Measurements from ENCODE around the gene ZG16B.

ZG16B gene

DNA sequence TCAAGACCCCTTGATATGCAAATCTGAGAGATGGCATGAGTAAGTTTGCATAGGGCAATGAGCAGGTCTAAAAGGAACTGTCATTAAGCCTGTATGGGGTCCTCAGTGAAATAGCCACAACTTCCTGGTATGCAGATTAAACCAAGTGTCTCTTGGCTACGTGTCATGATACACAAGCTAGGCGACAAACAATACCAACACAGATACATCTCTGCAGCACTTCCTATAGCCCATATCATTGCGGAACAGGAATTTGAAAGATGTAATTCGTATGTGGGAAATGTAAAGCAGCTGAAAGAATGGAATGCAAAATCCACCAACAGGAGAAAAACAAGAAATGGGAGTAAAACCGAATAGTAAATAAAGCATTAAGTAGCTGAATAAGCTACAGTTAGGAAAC is 15.0 kb downstream of the ZG16B start:
- DNase-seq (ENCODE audit: low read depth) = no peak

- DNase-seq (ENCODE audit: low read depth) = no peak
Measured at GRCh38 chr16:2846511-2847310, 16.6 kb downstream of the ZG16B start.

DNA sequence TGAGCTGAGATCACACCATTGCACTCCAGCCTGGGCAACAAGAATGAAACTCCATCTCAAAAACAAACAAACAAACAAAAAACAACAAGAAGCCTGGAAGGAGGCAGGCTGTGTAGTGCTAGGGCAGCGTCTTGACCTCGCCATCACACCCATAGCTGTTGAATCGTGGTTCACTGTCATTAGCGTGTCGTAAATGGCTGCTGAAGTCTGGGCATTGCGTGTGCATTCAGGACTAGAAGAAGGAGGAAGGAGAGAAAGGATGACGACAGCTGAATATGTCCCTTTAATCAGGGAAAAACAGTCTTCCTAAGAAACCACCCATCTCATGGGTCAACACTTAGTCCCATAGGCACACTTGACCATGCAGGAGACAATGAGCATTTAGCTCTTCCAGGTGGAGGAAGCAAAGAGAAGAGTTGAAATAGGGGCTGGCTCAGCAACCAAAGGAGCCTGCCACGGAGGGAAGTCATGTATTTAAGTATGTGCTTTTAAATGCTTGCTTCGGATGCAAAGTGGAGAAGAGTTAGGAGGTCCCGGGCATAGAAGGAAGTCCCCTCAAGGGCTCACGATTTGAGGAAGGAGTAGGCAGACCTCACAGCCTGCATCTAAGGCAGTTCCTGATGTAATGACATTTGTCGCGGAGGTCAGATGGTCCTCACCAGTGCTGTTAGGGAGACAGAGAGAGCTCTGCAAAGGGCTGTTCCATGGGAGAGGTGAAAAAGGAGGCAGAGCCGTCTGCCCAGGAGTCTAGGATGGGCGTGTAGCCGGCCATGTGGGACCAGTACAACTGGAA is 19.0 kb downstream of the ZG16B start:
- no peak for DNase-seq (ENCODE audit: low read depth)

- DNase-seq (ENCODE audit: low read depth) = no peak
Measured at GRCh38 chr16:2852003-2852730, 22.1 kb downstream of the ZG16B start.

DNA sequence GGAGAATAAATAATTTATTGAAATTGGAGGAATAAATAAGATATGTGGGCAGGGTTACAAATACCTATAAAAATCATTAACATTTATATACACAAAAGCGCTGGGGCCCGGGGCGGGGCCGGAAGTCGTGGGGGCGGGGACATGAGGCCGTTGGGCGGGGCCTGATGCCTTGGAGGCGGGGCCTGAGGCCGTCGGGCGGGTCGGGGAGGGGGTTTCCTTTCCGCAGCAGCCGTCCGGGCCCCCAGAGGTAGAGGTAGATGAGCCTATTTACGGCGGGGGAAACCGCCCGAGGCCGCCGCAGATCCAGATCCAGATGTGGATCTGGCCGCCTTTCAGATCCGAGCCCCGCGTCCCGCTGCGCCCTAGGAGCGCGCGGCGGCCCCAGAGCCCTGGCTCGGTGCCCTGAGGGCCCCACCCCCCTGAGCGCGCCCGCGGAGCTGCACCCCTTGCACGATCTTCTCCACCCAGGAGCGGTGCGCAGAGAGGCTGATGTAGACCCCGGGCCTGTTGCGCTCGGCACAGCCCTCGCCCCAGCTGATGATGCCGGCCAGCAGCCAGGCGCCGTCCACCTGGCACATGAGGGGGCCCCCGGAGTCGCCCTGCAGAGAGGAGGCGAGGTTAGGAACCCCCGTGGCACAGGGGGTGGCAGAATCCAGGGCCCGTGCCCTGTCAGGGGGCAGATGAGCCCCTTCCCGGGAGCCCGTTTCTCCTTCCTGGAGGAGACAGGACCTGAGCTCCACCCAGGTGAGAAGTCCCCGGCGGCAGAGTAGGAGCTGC is 22.8 kb downstream of the ZG16B start:
- no peak for DNase-seq (ENCODE audit: low read depth)

DNA sequence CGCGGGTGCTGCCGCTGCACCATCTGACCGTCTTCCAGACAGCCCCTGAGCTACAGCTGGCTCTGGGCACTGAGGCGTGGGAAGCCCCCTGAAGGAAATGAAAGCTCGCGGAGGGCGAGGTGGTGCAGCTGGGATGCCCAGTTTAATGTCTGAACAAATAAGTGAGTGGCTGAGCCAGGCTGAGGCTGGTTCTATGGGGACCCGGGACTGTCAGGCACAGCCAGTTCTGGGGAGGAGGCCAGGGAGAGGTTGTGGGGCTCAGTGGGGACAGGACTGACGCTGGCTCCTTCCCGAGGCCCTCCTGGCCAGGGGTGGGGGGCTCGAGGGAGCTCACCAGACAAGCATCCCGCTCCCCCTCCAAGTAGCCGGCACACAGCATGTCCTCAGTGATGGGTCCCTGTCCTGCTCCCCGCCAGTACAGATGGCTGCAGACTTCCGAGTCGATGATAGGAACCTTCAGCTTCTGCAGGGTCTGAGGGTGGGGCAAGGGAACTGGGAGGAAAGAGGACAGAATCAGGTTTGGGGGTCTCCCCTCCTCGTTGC is 23.5 kb downstream of the ZG16B start:
- no peak for DNase-seq (ENCODE audit: low read depth)

- no peak for DNase-seq (ENCODE audit: low read depth)
Measured at GRCh38 chr16:2854700-2855309, 24.7 kb downstream of the ZG16B start.

DNA sequence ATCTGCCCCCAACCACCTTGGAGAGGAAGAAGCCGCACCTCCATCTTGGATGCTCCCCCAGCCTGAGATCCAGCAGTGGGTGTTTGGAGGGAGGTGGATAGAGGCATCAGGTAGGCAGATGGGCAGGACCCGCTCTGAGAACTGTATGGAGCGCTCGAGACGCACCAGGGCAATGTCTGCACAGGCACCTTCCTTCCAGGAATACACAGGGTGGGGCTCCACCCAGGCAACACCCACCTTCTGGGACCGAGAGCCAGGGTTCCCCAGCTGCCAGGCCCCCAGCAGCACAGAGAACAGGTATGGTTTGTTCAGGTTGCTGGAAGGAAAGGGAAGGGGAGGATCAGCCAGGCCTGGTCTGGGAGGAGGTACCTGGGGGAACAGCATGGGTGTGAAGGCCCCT is 25.4 kb downstream of the ZG16B start:
- DNase-seq (ENCODE audit: low read depth) = no peak

- DNase-seq (ENCODE audit: low read depth) = no peak
Measured at GRCh38 chr16:2856061-2856670, 26.1 kb downstream of the ZG16B start.

- DNase-seq (ENCODE audit: low read depth) = no peak
Measured at GRCh38 chr16:2856686-2857450, 26.8 kb downstream of the ZG16B start.

- no peak for DNase-seq (ENCODE audit: low read depth)
Measured at GRCh38 chr16:2857451-2858244, 27.5 kb downstream of the ZG16B start, which contains the start of gene PRSS22. PRSS22 (minus strand) TSS chr16:2858170; CDS start chr16:2858104, 66 bp downstream.

- DNase-seq (ENCODE audit: low read depth) = no peak
Measured at GRCh38 chr16:2858245-2859025, 28.3 kb downstream of the ZG16B start.

DNA sequence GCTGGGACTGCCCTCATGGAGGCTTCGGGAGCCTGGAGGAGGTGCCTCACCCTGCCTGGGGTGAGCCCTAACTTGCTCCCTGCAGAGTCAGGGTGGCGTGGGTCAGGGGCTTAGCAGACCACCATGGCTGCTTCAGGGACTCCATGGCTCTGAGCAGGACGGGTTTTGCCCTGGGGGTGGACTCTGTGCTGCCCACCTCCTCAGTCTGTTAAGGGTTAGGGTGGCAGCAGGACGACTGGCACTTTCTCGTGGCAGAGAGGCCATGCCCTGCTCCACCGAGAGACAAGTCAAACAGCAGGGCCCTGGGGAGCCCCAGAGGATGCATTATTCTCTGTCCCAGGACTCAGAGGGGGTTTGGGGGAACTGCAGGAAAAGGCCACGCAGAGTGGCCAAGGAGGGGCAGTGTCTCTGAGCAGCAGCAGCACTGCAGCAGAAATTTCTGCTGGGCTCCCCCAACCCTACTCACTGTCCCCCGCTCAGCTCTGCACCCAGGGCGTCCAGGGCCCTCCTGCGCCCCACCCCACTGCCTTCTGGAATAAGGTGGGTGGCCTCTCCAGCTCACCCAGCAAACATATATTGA is 29.7 kb downstream of the ZG16B start:
- DNase-seq (ENCODE audit: low read depth) = no peak

DNA sequence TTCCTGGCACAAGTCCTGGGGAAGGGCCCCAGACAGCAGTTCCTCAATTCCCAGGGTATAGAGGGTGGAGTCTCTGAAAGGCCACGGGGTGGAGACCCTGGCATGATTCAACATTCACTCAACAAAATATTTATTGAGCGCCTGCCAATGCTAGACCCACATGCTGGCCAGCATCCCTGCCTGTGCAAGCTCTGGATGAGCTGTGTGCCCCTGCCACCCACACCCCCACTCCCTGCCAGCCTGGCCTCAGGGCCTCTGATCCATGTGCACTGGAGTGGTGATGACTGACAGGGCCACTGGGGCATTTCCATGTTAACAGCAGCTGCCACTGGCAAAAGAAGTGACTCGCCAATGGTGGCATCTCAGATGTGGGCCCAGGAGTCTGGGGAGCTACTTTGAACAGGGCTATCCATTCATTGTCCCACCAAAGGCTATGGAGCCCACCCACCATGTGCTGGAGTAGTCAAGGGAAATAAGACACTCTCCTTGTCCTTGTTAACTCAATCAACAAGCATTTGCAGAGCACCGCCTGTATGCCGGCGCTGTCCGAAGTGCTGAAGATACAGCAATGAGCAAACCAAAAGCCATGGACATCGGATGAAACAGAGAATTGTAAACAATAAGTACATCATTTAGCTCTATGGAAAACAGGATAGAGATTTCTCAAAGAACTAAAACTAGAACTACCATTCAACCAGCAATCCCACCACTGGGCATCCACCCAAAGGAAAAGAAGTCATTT is 30.9 kb downstream of the ZG16B start:
- no peak for DNase-seq (ENCODE audit: low read depth)

- no peak for DNase-seq (ENCODE audit: low read depth)
Measured at GRCh38 chr16:2865651-2866050, 35.5 kb downstream of the ZG16B start.

DNA sequence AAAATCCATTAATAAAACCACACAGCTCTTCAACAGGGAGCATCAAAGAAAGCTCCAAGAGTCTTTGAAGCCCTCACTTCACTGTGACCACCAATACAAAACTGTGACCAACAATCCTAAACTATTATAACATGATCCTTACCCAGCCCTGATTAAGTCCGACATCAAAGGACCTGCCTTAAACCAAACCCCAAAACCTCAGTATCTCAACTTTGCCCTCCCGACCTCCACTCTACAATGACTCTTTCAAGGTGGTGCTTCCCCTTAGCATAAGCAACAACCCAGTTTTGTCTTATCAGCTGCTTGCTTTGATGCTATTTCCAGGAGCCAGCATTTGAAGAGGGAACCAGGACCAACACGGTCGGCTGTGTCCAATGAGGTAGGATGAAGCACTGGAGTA is 36.3 kb downstream of the ZG16B start:
- no peak for DNase-seq (ENCODE audit: low read depth)

GRCh38 chr16:2867661-2867986 is 37.5 kb downstream of the ZG16B start:
- no peak for DNase-seq (ENCODE audit: low read depth)
